Nephron progenitor cell (in vitro differentiated cells): ENCODE measurements around the gene JMJD1C.
"Not testable (repeated sequence)": the region's sequence is repeated elsewhere in the genome, so short reads cannot be mapped to it uniquely, and the experiment has no call there.

Source experiments
- DNase-seq: peaks from one replicate; pipeline ENCODE4 v3.0.0; 2021
- H3K27ac Mint-ChIP-seq: 2 replicates; pipeline ENCODE4 v1.8.0; 2021; ENCODE audit warnings: mild to moderate bottlenecking, moderate library complexity, mixed read lengths
- H3K27me3 Mint-ChIP-seq: 2 replicates; pipeline ENCODE4 v1.8.0; 2021; ENCODE audit warnings: mild to moderate bottlenecking, low read depth, mixed read lengths; ENCODE audit not compliant: poor library complexity
- H3K36me3 Mint-ChIP-seq: 2 replicates; pipeline ENCODE4 v1.8.0; 2021; ENCODE audit warnings: low read depth, mixed read lengths
- H3K4me1 Mint-ChIP-seq: 2 replicates; pipeline ENCODE4 v1.8.0; 2021; ENCODE audit warnings: mixed read lengths
- H3K4me3 Mint-ChIP-seq: 2 replicates; pipeline ENCODE4 v1.8.0; 2021; ENCODE audit warnings: mild to moderate bottlenecking, moderate library complexity, mixed read lengths
- H3K9me3 Mint-ChIP-seq: 2 replicates; pipeline ENCODE4 v1.8.0; 2021; ENCODE audit warnings: mild to moderate bottlenecking, moderate library complexity, mixed read lengths
- CTCF ChIP-seq: fragments of 200-600 bp; sonication (generic); IDR thresholded peaks from 2 replicates; pipeline ENCODE4 v1.5.0; 2021; ENCODE audit warnings: antibody characterized with exemption

The JMJD1C gene

GRCh38 chr10:63355682-63356081, 110.1 kb downstream of the JMJD1C start:
- Mint-ChIP-seq H3K27me3 (no peaks in the 10 kb centered on the region), H3K4me1 (no peaks in the 10 kb centered on the region), H3K9me3 (peaks cover 12% of the 10 kb centered on the region), H3K4me3 (no peak overlapping the region), H3K36me3 (peaks cover 53% of the 10 kb centered on the region), H3K27ac (no peak overlapping the region)
- TF ChIP-seq CTCF, result no peak
- DNase-seq, result no peak

GRCh38 chr10:63352976-63353375, 112.8 kb downstream of the JMJD1C start:
- Mint-ChIP-seq H3K36me3 (peaks cover 57% of the 10 kb centered on the region), H3K27me3 (no peaks in the 10 kb centered on the region), H3K4me1 (no peaks in the 10 kb centered on the region), H3K4me3 (no peak overlapping the region), H3K27ac (no peak overlapping the region), H3K9me3 (peaks cover 12% of the 10 kb centered on the region)
- DNase-seq, result no peak
- no peak for TF ChIP-seq CTCF

GRCh38 chr10:63348245-63348850, 117.4 kb downstream of the JMJD1C start:
- Mint-ChIP-seq H3K4me1 (no peaks in the 10 kb centered on the region), H3K9me3 (peaks cover 17% of the 10 kb centered on the region), H3K36me3 (peaks cover 65% of the 10 kb centered on the region), H3K27me3 (no peaks in the 10 kb centered on the region), H3K27ac (no peak overlapping the region), H3K4me3 (no peak overlapping the region)
- no peak for TF ChIP-seq CTCF
- no peak for DNase-seq

- no peak overlapping the region for H3K4me3 Mint-ChIP-seq
- DNase-seq, result no peak
- TF ChIP-seq CTCF, result no peak
- no peaks in the 10 kb centered on the region for H3K27me3 Mint-ChIP-seq
- peaks cover 56% of the 10 kb centered on the region for H3K36me3 Mint-ChIP-seq
- H3K4me1 Mint-ChIP-seq, result no peaks in the 10 kb centered on the region
- H3K9me3 Mint-ChIP-seq, result peaks cover 17% of the 10 kb centered on the region
- H3K27ac Mint-ChIP-seq, result no peak overlapping the region
Observed at GRCh38 chr10:63346015-63346441, 119.7 kb downstream of the JMJD1C start.

- Mint-ChIP-seq H3K27me3 (no peaks in the 10 kb centered on the region), H3K4me1 (no peaks in the 10 kb centered on the region), H3K27ac (no peak overlapping the region), H3K9me3 (peaks cover 17% of the 10 kb centered on the region), H3K4me3 (no peak overlapping the region), H3K36me3 (peaks cover 65% of the 10 kb centered on the region)
- TF ChIP-seq CTCF, result no peak
- DNase-seq, result no peak
Observed at GRCh38 chr10:63344269-63344668, 121.5 kb downstream of the JMJD1C start.

- Mint-ChIP-seq H3K36me3 (peaks cover 63% of the 10 kb centered on the region), H3K9me3 (peaks cover 17% of the 10 kb centered on the region), H3K4me3 (no peak overlapping the region), H3K4me1 (no peaks in the 10 kb centered on the region), H3K27ac (no peak overlapping the region), H3K27me3 (no peaks in the 10 kb centered on the region)
- no peak for TF ChIP-seq CTCF
- no peak for DNase-seq
Observed at GRCh38 chr10:63343476-63343875, 122.3 kb downstream of the JMJD1C start.

- H3K36me3 Mint-ChIP-seq, result peaks cover 30% of the 10 kb centered on the region
- not testable (repeated sequence) for H3K9me3 Mint-ChIP-seq, H3K4me1 Mint-ChIP-seq, H3K4me3 Mint-ChIP-seq, H3K27me3 Mint-ChIP-seq, DNase-seq, H3K27ac Mint-ChIP-seq
Observed at GRCh38 chr10:63339640-63340039, 126.1 kb downstream of the JMJD1C start.
